ENCODE measurements around the gene TESPA1.
"Not testable (repeated sequence)": the region's sequence is repeated elsewhere in the genome, so short reads cannot be mapped to it uniquely, and the experiment has no call there.

The TESPA1 gene

GRCh38 chr12:54949073-54949711 lies 35.4 kb downstream of the TESPA1 start:
- FAIRE-seq (no peak), DNase-seq (ENCODE audit: low spot score) (no peak)

GRCh38 chr12:54948171-54948570 lies 36.4 kb downstream of the TESPA1 start:
- DNase-seq (ENCODE audit: low spot score): no peak
- no peak for FAIRE-seq

- no peak for FAIRE-seq
Observed at GRCh38 chr12:54945082-54945481, 39.5 kb downstream of the TESPA1 start.

GRCh38 chr12:54943292-54943691 lies 41.3 kb downstream of the TESPA1 start:
- not testable (repeated sequence) for FAIRE-seq; DNase-seq (ENCODE audit: low spot score)

More at GRCh38 chr12:54945082-54945481, 39.5 kb downstream of the TESPA1 start:
- DNase-seq (ENCODE audit: low spot score): no peak

GRCh38 chr12:54941659-54942058 lies 42.9 kb downstream of the TESPA1 start:
- DNase-seq (ENCODE audit: low spot score) (no peak), FAIRE-seq (no peak)

- FAIRE-seq (no peak), DNase-seq (ENCODE audit: low spot score) (no peak)
Observed at GRCh38 chr12:54940727-54941315, 43.7 kb downstream of the TESPA1 start.

GRCh38 chr12:54937929-54938328 lies 46.6 kb downstream of the TESPA1 start:
- DNase-seq (ENCODE audit: low spot score) (no peak), FAIRE-seq (no peak)

GRCh38 chr12:54937376-54937775 lies 47.2 kb downstream of the TESPA1 start:
- DNase-seq (ENCODE audit: low spot score) (no peak), FAIRE-seq (no peak)

GRCh38 chr12:54936736-54937135 lies 47.8 kb downstream of the TESPA1 start:
- DNase-seq (ENCODE audit: low spot score) (no peak), FAIRE-seq (no peak)

GRCh38 chr12:54935235-54935951 lies 49.2 kb downstream of the TESPA1 start:
- peak; percentile 88 for DNase-seq (ENCODE audit: low spot score)
- peak; percentile 82 for FAIRE-seq

GRCh38 chr12:54934419-54934818 lies 50.1 kb downstream of the TESPA1 start:
- DNase-seq (ENCODE audit: low spot score): no peak
- no peak for FAIRE-seq

- no peak for DNase-seq (ENCODE audit: low spot score)
Observed at GRCh38 chr12:54933376-54933775, 51.2 kb downstream of the TESPA1 start.

GRCh38 chr12:54932691-54933090 lies 51.9 kb downstream of the TESPA1 start:
- FAIRE-seq (no peak), DNase-seq (ENCODE audit: low spot score) (no peak)

More at GRCh38 chr12:54933376-54933775, 51.2 kb downstream of the TESPA1 start:
- FAIRE-seq: no peak

GRCh38 chr12:54932038-54932437 lies 52.5 kb downstream of the TESPA1 start:
- no peak for FAIRE-seq
- no peak for DNase-seq (ENCODE audit: low spot score)

GRCh38 chr12:54929998-54930397 lies 54.6 kb downstream of the TESPA1 start:
- FAIRE-seq: no peak
- no peak for DNase-seq (ENCODE audit: low spot score)

GRCh38 chr12:54926246-54926645 lies 58.3 kb downstream of the TESPA1 start:
- FAIRE-seq: no peak

GRCh38 chr12:54924972-54925707 lies 59.4 kb downstream of the TESPA1 start:
- no peak for FAIRE-seq
- no peak for DNase-seq (ENCODE audit: low spot score)

More at GRCh38 chr12:54926246-54926645, 58.3 kb downstream of the TESPA1 start:
- DNase-seq (ENCODE audit: low spot score): no peak

- DNase-seq (ENCODE audit: low spot score) (no peak), FAIRE-seq (no peak)
Observed at GRCh38 chr12:54917001-54917488, 67.5 kb downstream of the TESPA1 start.

Measured in urothelium cell line (cell line).